ENCODE measurements around the gene PDGFB. TPM values are rescaled to one million over a fixed set of nuclear protein-coding genes. Genes with fewer than 3 reads are reported as not detected.
"Not testable (repeated sequence)": the region's sequence is repeated elsewhere in the genome, so short reads cannot be mapped to it uniquely, and the experiment has no call there.

Gene PDGFB
- total RNA-seq, 1 donor: 0.27 TPM

DNA sequence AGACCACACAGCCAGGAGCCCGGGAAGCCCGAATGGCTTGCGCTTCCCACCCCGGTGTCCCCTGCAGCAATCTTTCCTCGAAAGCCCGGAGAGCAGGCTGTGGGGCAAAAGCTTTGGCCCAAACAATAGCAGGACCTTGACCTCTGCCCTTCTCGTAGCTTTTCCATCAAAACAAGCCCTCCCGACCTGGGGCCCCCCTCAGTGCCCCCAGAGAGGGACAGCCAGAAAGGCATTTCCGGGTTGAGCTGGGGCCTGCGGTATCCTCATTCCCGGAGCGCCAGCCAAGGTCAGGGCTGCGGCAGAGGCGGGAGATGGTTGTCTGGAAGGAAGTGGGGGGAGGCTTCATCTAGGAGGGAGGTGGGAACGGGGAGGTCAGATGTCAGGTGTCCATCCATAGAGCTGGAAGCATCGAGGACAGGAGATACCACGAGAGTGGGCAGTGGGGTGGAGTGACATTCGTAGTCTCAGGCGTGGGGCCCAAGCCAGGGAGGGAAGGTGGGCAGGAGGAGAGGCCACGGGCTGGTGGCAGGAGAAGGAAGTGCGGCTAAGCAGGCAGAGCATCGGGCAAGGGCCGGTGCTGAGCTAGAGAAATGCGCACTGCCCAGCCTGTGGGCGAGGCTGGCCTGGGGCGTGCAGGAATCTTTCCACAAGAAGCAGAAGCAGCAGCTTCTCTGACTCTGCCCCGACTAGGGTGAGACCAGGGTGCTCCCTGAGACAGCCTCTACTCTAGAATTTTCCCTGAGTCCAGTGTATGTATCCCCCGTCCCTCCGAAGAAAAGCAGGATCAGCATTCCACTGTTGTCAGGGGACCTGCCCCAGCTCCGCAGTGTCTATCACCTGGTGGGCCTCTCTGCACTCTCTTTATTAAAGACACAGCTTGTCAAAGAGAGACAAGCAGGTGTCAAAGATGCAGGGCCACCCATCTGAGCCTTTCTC is 14.3 kb downstream of the PDGFB start:
- no peak for DNase-seq (ENCODE audit: low read depth in 2 of 3, low spot score in 2 of 3)

- DNase-seq (ENCODE audit: low read depth in 2 of 3, low spot score in 2 of 3): no peak
Measured at GRCh38 chr22:39229688-39230260, 15.0 kb downstream of the PDGFB start.

GRCh38 chr22:39229075-39229474 is 15.7 kb downstream of the PDGFB start:
- DNase-seq (ENCODE audit: low read depth in 2 of 3, low spot score in 2 of 3): peak in 1 of 3 donors; percentile 0

DNA sequence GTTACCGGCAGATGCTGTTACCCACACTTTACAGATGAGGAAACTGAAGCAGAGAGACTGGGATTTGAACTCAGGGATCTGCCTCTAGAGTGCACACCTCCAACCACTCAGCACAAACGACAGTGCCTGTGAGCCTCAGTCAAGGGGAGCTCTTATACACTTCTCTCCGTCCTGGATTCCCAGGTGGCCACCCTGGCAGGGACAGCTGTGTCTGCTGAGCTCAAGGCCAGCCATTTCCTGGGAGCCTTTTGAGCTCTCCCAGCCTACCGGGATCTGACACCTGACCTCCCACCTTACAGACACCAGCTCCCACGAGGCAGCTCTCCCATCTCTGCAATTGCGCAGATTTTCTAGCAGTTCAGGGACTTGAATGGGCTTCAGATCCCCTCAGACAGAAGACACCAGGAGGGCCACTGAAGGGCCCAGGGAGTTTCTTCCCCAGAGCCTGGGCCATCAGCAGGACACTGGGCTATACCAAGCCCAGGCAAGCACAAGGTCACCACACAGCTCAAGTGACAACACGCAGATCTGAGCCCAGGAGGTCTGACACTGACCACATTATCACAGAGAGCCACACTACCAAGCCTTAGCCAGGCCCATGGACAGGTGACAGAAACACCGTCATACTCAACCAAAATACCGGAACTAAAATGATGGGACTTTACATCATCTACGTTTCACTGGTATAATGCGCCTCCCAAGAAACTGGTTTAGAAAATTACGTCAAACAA is 17.1 kb downstream of the PDGFB start:
- DNase-seq (ENCODE audit: low read depth in 2 of 3, low spot score in 2 of 3): no peak

DNA sequence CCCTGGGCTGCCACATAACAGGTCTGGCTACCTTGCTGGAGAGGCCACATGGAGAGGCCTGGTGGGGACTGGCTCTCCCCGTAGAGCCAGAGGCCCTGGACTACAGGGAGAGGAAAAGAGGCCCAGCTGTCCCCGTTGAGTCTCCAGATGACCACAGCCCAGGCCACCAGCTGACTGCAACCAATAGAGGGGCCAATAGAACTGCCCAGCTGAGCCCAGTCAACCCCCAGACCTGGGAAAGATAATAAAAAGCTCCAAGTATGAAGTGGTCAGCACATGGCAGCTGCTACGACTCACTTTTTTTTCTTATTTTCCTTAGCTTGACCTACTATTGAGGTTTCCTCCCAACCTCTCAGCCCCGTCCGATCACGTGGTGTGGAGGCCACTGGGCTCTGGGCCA is 18.4 kb downstream of the PDGFB start:
- no peak for DNase-seq (ENCODE audit: low read depth in 2 of 3, low spot score in 2 of 3)

DNA sequence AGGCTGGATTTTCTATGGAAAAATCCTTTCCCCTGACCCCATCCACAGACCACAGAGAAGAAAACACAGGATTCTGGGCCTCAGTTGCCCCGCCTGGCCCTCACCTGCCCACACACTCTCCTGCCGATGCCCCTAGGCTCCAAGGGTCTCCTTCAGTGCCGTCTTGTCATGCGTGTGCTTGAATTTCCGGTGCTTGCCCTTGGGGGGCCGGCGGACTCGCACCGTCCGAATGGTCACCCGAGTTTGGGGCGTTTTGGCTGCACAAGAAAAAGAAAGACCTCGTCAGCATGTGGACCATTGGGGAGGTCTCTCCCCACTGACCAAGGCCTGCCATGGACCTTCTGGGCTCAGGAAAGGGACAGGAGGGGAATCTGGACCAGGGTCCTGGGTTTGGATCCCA is 19.2 kb downstream of the PDGFB start:
- no peak for DNase-seq (ENCODE audit: low read depth in 2 of 3, low spot score in 2 of 3)

DNA sequence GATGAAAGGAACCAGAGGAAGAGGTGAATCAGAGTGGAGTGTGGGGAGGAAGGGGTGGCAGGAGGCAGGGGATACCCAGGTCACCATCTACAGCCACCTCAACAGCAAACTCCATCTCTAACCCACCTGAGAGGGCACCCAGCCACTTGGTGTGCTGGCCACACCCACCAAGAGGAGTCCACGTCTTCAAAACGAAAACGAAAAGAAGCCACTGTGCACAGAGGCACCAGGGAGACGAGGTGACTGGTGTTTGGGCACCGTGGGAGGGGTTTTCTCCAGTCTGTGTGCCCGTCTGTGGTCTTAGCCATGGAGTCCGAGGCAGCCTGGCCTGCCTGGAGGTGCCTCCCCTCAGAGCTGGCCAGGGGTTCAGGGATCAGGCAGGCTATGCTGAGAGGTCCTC is 20.2 kb downstream of the PDGFB start:
- no peak for DNase-seq (ENCODE audit: low read depth in 2 of 3, low spot score in 2 of 3)

- DNase-seq (ENCODE audit: low read depth in 2 of 3, low spot score in 2 of 3): peak in 2 of 3 donors; percentile 57 to 70
Measured at GRCh38 chr22:39223091-39223710, 21.6 kb downstream of the PDGFB start.

GRCh38 chr22:39221999-39222686 is 22.6 kb downstream of the PDGFB start:
- no peak for DNase-seq (ENCODE audit: low read depth in 2 of 3, low spot score in 2 of 3)

- no peak for DNase-seq (ENCODE audit: low read depth in 2 of 3, low spot score in 2 of 3)
Measured at GRCh38 chr22:39220890-39221850, 23.6 kb downstream of the PDGFB start.

DNA sequence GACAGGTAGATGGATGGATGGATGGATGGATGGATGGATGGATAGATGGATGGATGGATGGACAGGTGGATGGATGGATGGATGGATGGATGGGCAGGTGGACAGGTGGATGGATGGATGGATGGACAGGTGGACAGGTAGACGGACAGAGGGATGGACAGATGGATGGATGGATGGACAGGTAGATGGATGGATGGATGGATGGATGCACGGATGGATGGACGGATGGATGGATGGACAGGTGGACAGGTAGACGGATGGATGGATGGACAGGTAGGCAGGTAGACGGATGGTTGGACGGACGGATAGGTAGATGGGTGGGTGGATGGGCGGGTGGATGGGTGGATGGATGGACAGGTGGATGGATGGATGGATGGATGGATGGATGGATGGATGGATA is 24.3 kb downstream of the PDGFB start:
- no peak for DNase-seq (ENCODE audit: low read depth in 2 of 3, low spot score in 2 of 3)

GRCh38 chr22:39219071-39220039 is 25.4 kb downstream of the PDGFB start:
- DNase-seq (ENCODE audit: low read depth in 2 of 3, low spot score in 2 of 3): no peak

DNA sequence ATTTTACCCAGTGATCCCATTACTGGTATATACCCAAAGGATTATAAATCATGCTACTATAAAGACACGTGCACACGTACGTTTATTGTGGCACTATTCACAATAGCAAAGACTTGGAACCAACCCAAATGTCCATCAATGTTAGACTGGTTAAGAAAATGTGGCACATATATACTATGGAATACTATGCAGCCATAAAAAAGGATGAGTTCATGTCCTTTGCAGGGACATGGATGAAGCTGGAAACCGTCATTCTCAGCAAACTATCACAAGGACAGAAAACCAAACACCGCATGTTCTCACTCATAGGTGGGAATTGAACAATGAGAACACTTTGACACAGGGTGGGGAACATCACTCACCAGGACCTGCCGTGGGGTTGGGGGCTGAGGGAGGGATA is 26.4 kb downstream of the PDGFB start:
- not testable (repeated sequence) for DNase-seq (ENCODE audit: low read depth in 2 of 3, low spot score in 2 of 3)

GRCh38 chr22:39216143-39216490 is 28.7 kb downstream of the PDGFB start:
- DNase-seq (ENCODE audit: low read depth in 2 of 3, low spot score in 2 of 3): no peak

DNA sequence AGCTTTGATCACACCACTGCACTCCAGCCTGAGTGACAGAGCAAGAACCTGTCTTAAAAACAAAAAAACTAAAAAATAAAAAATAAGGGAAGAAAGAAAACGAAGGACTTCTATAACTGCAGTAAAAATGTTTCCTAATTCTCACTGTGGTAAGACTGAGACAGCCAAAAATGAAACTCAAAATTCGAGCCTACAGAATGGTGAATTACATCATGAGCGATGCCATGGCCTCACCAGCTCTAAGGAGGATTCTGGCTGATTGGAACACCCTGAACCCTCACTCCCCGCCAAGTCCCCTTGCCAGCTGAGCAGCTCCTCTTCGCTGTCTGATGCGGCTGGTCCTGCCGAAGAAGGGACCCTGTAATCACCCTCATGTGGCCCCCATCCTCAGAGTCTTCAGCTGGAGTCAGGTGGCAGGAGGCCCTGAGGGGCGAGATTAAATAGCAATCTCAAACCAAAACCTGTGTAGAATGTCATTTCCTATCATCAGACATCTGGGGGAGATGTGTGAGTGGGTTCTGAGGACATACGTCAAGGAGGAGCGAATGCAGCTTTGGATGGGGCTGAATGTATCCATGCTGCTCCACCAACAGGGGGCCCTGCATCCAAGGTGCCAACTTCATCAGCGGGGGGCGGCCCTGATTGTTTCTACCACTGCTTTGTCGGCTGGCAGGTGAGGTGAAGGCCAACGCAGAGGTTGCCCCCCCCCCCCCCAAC is 29.2 kb downstream of the PDGFB start:
- DNase-seq (ENCODE audit: low read depth in 2 of 3, low spot score in 2 of 3): peak in 2 of 3 donors; percentile 50 to 65

DNA sequence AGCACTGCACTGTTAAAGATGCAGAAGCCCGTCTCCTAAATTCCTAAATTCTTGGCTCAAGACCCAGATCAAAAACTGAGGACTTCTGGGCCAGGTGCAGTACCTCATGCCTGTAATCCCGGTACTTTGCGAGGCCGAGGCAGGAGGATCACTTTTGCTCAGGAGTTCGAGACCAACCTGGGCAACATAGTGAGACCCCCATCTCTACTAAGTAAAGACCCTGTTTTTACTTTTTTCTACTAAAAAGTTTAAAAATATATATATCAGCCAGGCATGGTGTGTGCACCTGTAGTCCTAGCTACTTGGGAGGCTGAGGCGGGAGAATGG is 29.7 kb downstream of the PDGFB start:
- DNase-seq (ENCODE audit: low read depth in 2 of 3, low spot score in 2 of 3): no peak

GRCh38 chr22:39214383-39215069 is 30.3 kb downstream of the PDGFB start:
- no peak for DNase-seq (ENCODE audit: low read depth in 2 of 3, low spot score in 2 of 3)

Measured in hematopoietic multipotent progenitor cell (in vitro differentiated cells).